Stimulated activated CD4-positive, alpha-beta T cell treated with anti-CD3 and anti-CD28 coated beads, Interleukin-2, amount 100 ng/mL, for 24 hours (primary cell): ENCODE data around the gene C2orf92.
A peak's percentile ranks its signal among the peaks of the same experiment; 100 is the strongest.
"Not testable (repeated sequence)": the region's sequence is repeated elsewhere in the genome, so short reads cannot be mapped to it uniquely, and the experiment has no call there.

ENCODE experiments used
- DNase-seq, 2 donors: peaks; one replicate each; pipeline ENCODE4 v3.0.0-alpha.2; 2020

Gene C2orf92

GRCh38 chr2:97695744-97696143 lies 26.2 kb downstream of the C2orf92 start:
- no peak for DNase-seq

- DNase-seq: peak; percentile 97 to 98
Measured at GRCh38 chr2:97697252-97698235, 28.0 kb downstream of the C2orf92 start.

GRCh38 chr2:97698530-97698929 lies 29.0 kb downstream of the C2orf92 start:
- DNase-seq: no peak

- peak; percentile 68 to 74 for DNase-seq
Measured at GRCh38 chr2:97699765-97700444, 30.4 kb downstream of the C2orf92 start.

GRCh38 chr2:97701186-97701585 lies 31.7 kb downstream of the C2orf92 start:
- no peak for DNase-seq

- no peak for DNase-seq
Measured at GRCh38 chr2:97701851-97702465, 32.4 kb downstream of the C2orf92 start.

- DNase-seq: no peak
Measured at GRCh38 chr2:97702731-97703470, 33.4 kb downstream of the C2orf92 start.

GRCh38 chr2:97703741-97704140 lies 34.2 kb downstream of the C2orf92 start:
- DNase-seq: no peak

- no peak for DNase-seq
Measured at GRCh38 chr2:97704989-97705388, 35.5 kb downstream of the C2orf92 start.

- no peak for DNase-seq
Measured at GRCh38 chr2:97706112-97706511, 36.6 kb downstream of the C2orf92 start.

GRCh38 chr2:97706708-97707345 lies 37.3 kb downstream of the C2orf92 start:
- no peak for DNase-seq

- DNase-seq: no peak
Measured at GRCh38 chr2:97707362-97708047, 38.0 kb downstream of the C2orf92 start.

GRCh38 chr2:97708048-97708380 lies 38.5 kb downstream of the C2orf92 start:
- no peak for DNase-seq

- DNase-seq: no peak
Measured at GRCh38 chr2:97708608-97709007, 39.1 kb downstream of the C2orf92 start.

GRCh38 chr2:97711394-97711711 lies 41.8 kb downstream of the C2orf92 start:
- DNase-seq: no peak

GRCh38 chr2:97712175-97712574 lies 42.7 kb downstream of the C2orf92 start:
- not testable (repeated sequence) for DNase-seq

- peak; percentile 56 to 59 for DNase-seq
Measured at GRCh38 chr2:97712693-97713295, 43.3 kb downstream of the C2orf92 start.

- DNase-seq: peak; percentile 63 to 65
Measured at GRCh38 chr2:97713296-97714083, 44.0 kb downstream of the C2orf92 start, which contains the start of gene ZAP70. ZAP70 (plus strand) TSS chr2:97713576; CDS start chr2:97724037, 10,461 bp downstream.

- DNase-seq: peak in 1 of 2 donors; percentile 40
Measured at GRCh38 chr2:97714084-97714949, 44.8 kb downstream of the C2orf92 start.
